Stimulated activated CD4-positive, alpha-beta T cell treated with anti-CD3 and anti-CD28 coated beads, Interleukin-2, amount 100 ng/mL, for 4 hours (primary cell): ENCODE data around the gene PKN1.
A peak's percentile ranks its signal among the peaks of the same experiment; 100 is the strongest.

Source experiments
- DNase-seq: peaks from one replicate; pipeline ENCODE4 v3.0.0-alpha.2; 2020; ENCODE audit warnings: low read depth

PKN1 gene

DNA sequence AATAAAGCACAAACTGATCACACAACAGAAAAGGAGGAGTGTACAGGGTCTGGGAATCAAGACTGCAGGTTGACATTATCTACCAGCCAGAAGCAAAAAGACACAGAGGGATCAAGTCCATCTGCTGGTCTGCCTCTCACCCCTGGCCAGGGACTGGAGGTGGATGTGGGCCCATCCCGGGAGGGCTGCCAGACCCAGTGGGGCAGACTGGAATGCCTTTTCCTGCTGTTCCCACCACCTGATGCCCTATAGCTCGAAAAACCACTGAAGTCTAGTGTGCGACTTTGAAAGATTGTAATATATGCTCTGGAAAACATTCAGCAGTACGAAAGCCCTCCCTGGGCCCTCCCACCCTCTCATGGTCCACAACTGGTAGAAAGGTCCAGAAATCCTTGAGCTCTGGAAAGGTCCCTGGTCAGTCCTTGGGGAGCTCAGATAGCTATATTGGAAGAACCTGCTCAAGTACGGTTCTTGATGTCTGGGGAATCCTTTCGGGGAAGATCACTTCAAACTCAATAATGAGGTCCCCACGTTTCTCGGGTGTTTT, 82.5 kb downstream of the PKN1 start:
- DNase-seq: no peak

DNA sequence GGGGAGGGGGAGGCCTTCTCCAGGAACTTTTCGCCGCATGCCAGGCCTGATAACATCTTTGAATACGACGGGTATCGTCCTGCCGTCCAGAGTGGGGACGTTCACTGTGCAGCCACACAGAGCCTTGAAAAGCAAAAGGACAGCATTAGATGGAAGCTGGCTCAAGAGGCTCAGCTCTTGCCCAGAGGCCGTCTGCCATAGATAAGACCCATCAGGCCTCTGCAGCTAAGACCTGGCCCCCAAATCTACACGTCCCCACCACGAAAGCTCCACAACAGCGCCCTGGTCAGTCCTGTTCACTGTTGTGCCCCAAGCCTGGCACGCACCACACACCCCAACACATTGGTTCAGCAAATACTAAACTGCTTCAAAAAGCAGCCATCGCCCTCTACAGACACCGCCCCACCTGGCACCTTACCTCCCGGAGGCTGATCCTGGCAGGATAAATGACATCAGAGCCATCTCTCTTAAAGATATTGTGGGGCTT, 83.0 kb downstream of the PKN1 start:
- no peak for DNase-seq

GRCh38 chr19:14516746-14517438, 83.8 kb downstream of the PKN1 start:
- DNase-seq: no peak

DNA sequence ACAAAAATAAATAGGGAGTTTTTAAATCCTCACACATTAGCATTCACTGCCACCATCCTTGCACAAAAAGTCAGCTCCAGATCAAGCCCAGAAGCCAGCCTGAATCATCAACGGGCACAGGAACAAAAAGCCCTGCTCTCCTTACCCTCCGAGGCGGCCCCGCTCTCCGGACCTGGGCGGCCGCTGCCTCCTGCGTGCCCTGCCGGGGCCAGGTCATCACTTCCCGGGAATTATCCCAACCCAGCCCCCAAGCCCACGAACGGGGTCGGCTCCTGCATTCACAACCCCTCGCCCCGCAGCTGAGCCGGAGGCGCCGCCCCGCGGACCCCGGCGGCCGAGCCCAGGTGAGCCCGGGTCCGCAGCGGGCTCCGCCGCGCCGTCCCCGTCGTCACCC, 84.3 kb downstream of the PKN1 start:
- DNase-seq: no peak

DNA sequence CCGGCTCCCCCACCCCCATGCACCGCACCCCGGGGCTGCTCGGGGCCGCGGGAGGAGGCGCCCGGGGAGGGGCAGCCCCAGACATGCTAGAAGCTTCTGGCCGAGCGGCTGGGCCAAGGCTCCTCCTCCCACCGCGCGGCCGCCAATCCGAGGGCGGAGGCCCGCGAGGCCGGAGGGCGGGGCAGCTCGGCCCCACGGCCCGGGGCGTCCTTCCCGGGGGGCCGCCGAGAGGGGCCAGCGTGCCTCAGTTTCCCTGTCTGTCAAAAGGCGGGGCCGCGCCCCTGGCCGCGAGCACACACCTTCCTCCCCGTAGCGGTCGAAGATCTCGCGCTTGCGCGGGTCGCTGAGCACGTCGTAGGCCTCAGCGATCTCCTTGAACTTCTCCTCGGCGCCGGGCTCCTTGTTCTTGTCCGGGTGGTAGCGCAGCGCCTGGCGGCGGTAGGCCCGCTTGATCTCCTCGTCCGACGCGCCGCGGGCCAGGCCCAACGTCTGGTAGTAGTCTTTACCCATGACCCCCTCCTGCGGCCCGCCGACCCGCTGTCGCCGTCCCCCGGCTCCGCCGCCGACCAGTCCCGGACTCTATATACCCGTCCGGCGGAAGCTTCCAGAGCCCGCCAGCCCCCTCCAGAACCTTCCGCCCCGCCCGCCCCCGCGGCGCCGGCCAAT, 84.9 kb downstream of the PKN1 start, which contains the start of gene DNAJB1:
Gene DNAJB1, minus strand, starts transcription at position 558 of the 666 bp plus-strand sequence. Its CDS starts 48 bp downstream, at position 510.
- DNase-seq: peak; percentile 49

DNA sequence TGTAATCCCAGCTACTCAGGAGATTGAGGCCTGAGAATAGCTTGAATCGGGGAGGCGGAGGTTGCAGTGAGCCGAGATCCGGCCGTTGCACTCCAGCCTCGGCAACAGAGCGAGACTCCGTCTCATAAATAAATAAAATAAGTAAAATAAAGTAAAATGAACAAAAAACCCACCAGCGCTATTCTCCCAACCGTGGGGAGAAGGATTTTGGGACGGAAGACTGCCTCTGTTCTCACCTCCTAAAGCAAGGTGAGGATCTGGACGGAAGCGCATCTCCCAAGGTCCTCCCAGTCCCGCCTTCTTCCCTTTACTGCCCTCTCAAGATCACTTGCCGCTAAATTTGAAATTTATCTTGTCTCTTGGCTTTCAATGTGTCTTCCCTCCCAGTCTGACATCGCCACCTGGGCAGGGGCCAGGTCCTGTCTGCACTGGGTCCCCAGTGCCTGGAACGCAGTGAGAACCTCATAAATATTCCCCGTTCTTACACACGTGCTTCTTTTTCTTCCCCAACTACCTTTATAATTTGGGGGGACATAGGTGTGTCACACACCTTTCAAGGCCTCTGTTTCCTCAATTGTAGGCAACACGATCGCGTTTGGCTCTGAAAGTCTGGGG, 86.2 kb downstream of the PKN1 start:
- no peak for DNase-seq

GRCh38 chr19:14519860-14520407, 86.8 kb downstream of the PKN1 start:
- peak; percentile 36 for DNase-seq

GRCh38 chr19:14520543-14520942, 87.4 kb downstream of the PKN1 start:
- no peak for DNase-seq
